ENCODE data around the gene WASHC4. TPM values are rescaled to one million over a fixed set of nuclear protein-coding genes. Genes with fewer than 3 reads are reported as not detected.

Gene WASHC4
- total and polyA plus RNA-seq, 2 experiments from 2014 or later, result 75.7 to 83.0 TPM

DNA sequence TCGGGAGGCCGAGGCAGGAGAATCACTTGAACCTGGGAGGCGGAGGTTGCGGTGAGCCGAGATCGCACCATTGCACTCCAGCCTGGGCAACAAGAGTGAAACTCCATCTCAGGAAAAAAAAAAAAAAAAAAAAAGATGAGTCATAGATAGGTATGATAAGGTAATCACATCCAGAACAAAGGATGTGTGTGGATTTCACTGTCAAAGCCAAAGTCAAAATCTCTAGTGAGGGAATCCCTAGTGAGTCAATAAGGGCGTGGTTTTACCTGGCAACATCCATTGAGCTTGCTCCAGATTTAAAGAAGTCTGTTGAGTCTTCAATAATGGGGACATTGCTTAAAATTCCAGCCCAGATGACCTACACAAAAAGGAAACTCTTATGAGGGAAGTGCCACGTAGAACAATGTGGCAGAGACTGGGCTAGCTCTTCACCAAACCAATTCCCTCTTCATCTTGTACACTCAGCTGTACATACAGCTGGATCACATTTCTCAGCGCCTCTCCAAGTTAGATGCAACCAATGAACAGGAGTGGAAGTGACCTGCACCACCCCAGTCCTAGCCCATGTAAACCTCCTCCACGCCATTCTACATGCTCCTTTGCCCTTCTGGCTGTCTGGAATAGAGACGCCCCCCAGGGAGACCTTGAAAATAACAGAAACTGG, 46.7 kb upstream of the WASHC4 start (continued):
- TF ChIP-seq, protein P1, sequence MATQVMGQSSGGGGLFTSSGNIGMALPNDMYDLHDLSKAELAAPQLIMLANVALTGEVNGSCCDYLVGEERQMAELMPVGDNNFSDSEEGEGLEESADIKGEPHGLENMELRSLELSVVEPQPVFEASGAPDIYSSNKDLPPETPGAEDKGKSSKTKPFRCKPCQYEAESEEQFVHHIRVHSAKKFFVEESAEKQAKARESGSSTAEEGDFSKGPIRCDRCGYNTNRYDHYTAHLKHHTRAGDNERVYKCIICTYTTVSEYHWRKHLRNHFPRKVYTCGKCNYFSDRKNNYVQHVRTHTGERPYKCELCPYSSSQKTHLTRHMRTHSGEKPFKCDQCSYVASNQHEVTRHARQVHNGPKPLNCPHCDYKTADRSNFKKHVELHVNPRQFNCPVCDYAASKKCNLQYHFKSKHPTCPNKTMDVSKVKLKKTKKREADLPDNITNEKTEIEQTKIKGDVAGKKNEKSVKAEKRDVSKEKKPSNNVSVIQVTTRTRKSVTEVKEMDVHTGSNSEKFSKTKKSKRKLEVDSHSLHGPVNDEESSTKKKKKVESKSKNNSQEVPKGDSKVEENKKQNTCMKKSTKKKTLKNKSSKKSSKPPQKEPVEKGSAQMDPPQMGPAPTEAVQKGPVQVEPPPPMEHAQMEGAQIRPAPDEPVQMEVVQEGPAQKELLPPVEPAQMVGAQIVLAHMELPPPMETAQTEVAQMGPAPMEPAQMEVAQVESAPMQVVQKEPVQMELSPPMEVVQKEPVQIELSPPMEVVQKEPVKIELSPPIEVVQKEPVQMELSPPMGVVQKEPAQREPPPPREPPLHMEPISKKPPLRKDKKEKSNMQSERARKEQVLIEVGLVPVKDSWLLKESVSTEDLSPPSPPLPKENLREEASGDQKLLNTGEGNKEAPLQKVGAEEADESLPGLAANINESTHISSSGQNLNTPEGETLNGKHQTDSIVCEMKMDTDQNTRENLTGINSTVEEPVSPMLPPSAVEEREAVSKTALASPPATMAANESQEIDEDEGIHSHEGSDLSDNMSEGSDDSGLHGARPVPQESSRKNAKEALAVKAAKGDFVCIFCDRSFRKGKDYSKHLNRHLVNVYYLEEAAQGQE (IDR thresholded peaks at IDR 0.05; ENCODE audit: unreplicated experiment), result no peak
- TF ChIP-seq ZNF114 (CRISPR knock-in tag; IDR thresholded peaks at IDR 0.05) (no peak), JUNB (IDR thresholded peaks at IDR 0.05; ENCODE audit: unreplicated experiment) (no peak), EZH2phosphoT487 (IDR thresholded peaks at IDR 0.05; ENCODE audit: unreplicated experiment) (no peak), EZH2 (IDR thresholded peaks at IDR 0.05; ENCODE audit: low read depth, unreplicated experiment) (no peak), POLR2AphosphoS5 (IDR thresholded peaks at IDR 0.05; ENCODE audit: low read depth) (no peak), NANOG (IDR thresholded peaks at IDR 0.05; ENCODE audit: borderline replicate concordance) (no peak)
- TF ChIP-seq, protein P2, sequence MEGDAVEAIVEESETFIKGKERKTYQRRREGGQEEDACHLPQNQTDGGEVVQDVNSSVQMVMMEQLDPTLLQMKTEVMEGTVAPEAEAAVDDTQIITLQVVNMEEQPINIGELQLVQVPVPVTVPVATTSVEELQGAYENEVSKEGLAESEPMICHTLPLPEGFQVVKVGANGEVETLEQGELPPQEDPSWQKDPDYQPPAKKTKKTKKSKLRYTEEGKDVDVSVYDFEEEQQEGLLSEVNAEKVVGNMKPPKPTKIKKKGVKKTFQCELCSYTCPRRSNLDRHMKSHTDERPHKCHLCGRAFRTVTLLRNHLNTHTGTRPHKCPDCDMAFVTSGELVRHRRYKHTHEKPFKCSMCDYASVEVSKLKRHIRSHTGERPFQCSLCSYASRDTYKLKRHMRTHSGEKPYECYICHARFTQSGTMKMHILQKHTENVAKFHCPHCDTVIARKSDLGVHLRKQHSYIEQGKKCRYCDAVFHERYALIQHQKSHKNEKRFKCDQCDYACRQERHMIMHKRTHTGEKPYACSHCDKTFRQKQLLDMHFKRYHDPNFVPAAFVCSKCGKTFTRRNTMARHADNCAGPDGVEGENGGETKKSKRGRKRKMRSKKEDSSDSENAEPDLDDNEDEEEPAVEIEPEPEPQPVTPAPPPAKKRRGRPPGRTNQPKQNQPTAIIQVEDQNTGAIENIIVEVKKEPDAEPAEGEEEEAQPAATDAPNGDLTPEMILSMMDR (conservative IDR thresholded peaks at IDR 0.05; ENCODE audit: low read depth in 2 of 2), result no peak
- TF ChIP-seq, protein P3, sequence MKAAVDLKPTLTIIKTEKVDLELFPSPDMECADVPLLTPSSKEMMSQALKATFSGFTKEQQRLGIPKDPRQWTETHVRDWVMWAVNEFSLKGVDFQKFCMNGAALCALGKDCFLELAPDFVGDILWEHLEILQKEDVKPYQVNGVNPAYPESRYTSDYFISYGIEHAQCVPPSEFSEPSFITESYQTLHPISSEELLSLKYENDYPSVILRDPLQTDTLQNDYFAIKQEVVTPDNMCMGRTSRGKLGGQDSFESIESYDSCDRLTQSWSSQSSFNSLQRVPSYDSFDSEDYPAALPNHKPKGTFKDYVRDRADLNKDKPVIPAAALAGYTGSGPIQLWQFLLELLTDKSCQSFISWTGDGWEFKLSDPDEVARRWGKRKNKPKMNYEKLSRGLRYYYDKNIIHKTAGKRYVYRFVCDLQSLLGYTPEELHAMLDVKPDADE (IDR thresholded peaks at IDR 0.05), result no peak

DNA sequence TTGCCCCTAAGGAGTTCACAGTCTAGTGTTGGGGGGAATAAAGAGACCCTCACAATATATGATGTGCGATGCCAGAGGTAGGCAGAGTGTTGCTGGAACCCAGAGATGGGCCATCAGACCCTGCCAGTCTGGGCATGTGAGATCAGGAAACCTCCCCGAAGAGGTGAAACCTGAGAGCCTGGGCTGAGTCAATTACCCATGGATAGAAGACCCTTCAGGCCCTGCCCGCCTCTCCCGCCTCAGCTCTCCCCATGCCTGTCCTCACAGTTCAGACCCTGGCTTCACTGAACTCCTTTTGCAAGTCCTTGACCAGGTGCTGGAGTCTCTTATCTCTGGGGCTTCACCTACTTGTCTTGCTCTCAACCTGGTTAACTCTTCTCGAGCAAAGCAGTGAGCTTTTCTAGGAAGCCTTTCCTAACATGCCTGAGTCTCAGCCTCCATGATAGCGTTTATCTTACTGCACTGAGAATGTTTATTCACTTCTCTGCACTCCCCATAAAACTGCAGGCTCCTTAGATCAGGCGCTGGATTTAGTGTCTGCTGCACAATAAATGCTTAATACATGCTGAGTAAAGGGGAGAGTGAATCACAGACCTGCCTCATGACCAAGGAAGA, 42.9 kb upstream of the WASHC4 start:
- H2AFZ ChIP-seq, result no peak overlapping the region
- H3K4me2 ChIP-seq, result no peak overlapping the region
- DNase-seq (ENCODE audit: low spot score), result peak; percentile 16
- H4K20me1 ChIP-seq (replicated peaks; ENCODE audit: insufficient read depth), result no peaks in the 10 kb centered on the region
- Mint-ChIP-seq H3K4me1 (peaks cover 5% of the 10 kb centered on the region; the same call in 2 of the 3 replicates), H3K27ac (no peak overlapping the region), H3K36me3 (ENCODE audit: low read depth) (peaks cover 56% of the 10 kb centered on the region), H3K4me3 (no peak overlapping the region), H3K9me3 (no peaks in the 10 kb centered on the region), H3K27me3 (ENCODE audit: insufficient read depth, low read depth, poor library complexity) (peaks cover 4% of the 10 kb centered on the region)
- H3F3A ChIP-seq (replicated peaks; ENCODE audit: low read depth), result no peaks in the 10 kb centered on the region
- no peaks in the 10 kb centered on the region for H3K4me1 ChIP-seq (ENCODE audit: insufficient read depth)
- no peaks in the 10 kb centered on the region for H3K27me3 ChIP-seq (ENCODE audit: insufficient read depth)
- peak; percentile 65 for ATAC-seq
- H3K36me3 ChIP-seq (ENCODE audit: insufficient read depth), result no peaks in the 10 kb centered on the region
- H3K27ac ChIP-seq (ENCODE audit: low read depth), result no peak overlapping the region
- no peak overlapping the region for H3K4me3 ChIP-seq
- TF ChIP-seq ZNF331 (CRISPR knock-in tag; IDR thresholded peaks at IDR 0.05; ENCODE audit: low read depth) (no peak), NANOG (IDR thresholded peaks at IDR 0.05; ENCODE audit: borderline replicate concordance) (no peak), CREB1 (CRISPR knock-in tag; IDR thresholded peaks at IDR 0.05; ENCODE audit: low read depth) (no peak)
- H3K79me2 ChIP-seq (replicated peaks; ENCODE audit: insufficient read depth), result no peaks in the 10 kb centered on the region
- H3K9me2 ChIP-seq (ENCODE audit: insufficient read depth), result no peaks in the 10 kb centered on the region

All from GM23338 (cell line).